Heart right ventricle (tissue), 16 donors: ENCODE data around the gene NFKB1. TPM values are rescaled to one million over a fixed set of nuclear protein-coding genes. Genes with fewer than 3 reads are reported as not detected.

Experiments used
- ATAC-seq, 8 donors: fragments of 200-7000 bp; cut with Tn5 transposase; one replicate each; pipeline ENCODE4 v1.9.1; 2020; ENCODE audit warnings: mild to moderate bottlenecking in 8 of 8, moderate library complexity in 8 of 8, moderate number of reproducible peaks in 1 of 8
- DNase-seq, 2 donors: peaks; one replicate each; pipeline ENCODE4 v3.0.0-alpha.2; 2020
- H3K27ac ChIP-seq, 10 donors: fragments of 200-600 bp; sonication (generic) in 2 of 10; one replicate each; pipeline versions ENCODE4 v1.5.0 to v1.8.0; 2020 to 2022; ENCODE audit warnings: mild to moderate bottlenecking in 3 of 10
- H3K27me3 ChIP-seq, 7 donors: fragments of 200-600 bp; one replicate each; pipeline ENCODE4 v1.8.0; 2021 to 2022; ENCODE audit warnings: mild to moderate bottlenecking in 2 of 7
- H3K36me3 ChIP-seq, 9 donors: fragments of 200-600 bp; sonication (generic) in 1 of 9; one replicate each; pipeline versions ENCODE4 v1.5.0 to v1.8.0; 2020 to 2022; ENCODE audit warnings: mild to moderate bottlenecking in 2 of 9
- H3K4me1 ChIP-seq, 9 donors: fragments of 200-600 bp; sonication (generic) in 1 of 9; one replicate each; pipeline versions ENCODE4 v1.5.0 to v1.8.0; 2020 to 2022; ENCODE audit warnings: mild to moderate bottlenecking in 4 of 9
- H3K4me3 ChIP-seq, 10 donors: fragments of 200-600 bp; sonication (generic) in 2 of 10; one replicate each; pipeline versions ENCODE4 v1.5.0 to v1.8.0; 2020 to 2022; ENCODE audit warnings: mild to moderate bottlenecking in 7 of 10, moderate library complexity in 2 of 10
- H3K9me3 ChIP-seq, 11 donors: fragments of 200-600 bp in 10 of 11; sonication (generic) in 2 of 11; one replicate each; pipeline versions ENCODE4 v1.5.0 to v1.8.0; 2013 to 2022; ENCODE audit warnings: mild to moderate bottlenecking in 2 of 11, control low read depth in 1 of 11, moderate library complexity in 1 of 11
- WGBS, 2 donors: extraction: QIAGEN DNeasy Blood & Tissue Kit; methylation state at CpG; one replicate each; pipeline ENCODE4 v1.1.7; 2013; ENCODE audit warnings: inconsistent platforms in 1 of 2; 5-methylcytosine and 5-hydroxymethylcytosine counted together
- intact Hi-C, 10 donors: fragments of 100-400 bp; cut with DNase I; formaldehyde crosslinking; loops; one replicate each; pipeline versions ENCODE4 v1.11.1 to v1.14.2; 2022
- polyA plus RNA-seq, 2 donors: library from polyadenylated mRNA; stranded (reverse); fragments of 200-250 nt; gene quantifications; one replicate each; pipeline ENCODE4 v1.2.3, GENCODE V29; 2013
- total RNA-seq, 10 donors: library from RNA; stranded (reverse); fragmentation: NEBNext Ultra II Directional in 3 of 10; extraction: Animal tissue kit (Norgen Biotek cat#: 25700) in 3 of 10; gene quantifications; one replicate each; pipeline versions ENCODE4 v1.2.1 to v1.2.4, GENCODE V29; 2021 to 2023
- TF ChIP-seq, protein P1 (sequence below), 9 donors: fragments of 200-600 bp; sonication (generic) in 2 of 9; IDR thresholded peaks; one replicate each; pipeline versions ENCODE4 v1.5.0 to v1.8.0; 2021 to 2022; ENCODE audit warnings: antibody characterized with exemption in 9 of 9, mild to moderate bottlenecking in 5 of 9, moderate library complexity in 1 of 9
- donor health status: Arrhythmogenic right ventricular cardiomyopathy.
- donor health status: ischemic (EF 13 %, LVEDD 7.1; RV severe dilation, severe dysfunction).
- donor health status: healthy with polysubstance abuse.
- donor health status: DM: no; HTN: yes; CAD: no.
- donor health status: DM: no; HTN: no; CAD: no.
- donor health status: ischemic (EF 25% LVEDD 6.9; RV normal size, moderate dysfunction).
- donor health status: ischemic (EF 25% LVEDD 5.7; RV mildly dilated, moderate dysfunction).
- donor health status: healthy.
- donor health status: DM: yes; HTN: yes; CAD: no.
- donor health status: Ischemic cardiomyopathy.
- donor health status: ischemic (EF 35%, LVEDD 5.7; RV mildly dilated, moderate dysfunction).
- donor health status: nonischemic (EF 11% LVEDD 7.7; RV severe dilation, severe dysfunction).
- donor health status: DM: yes; HTN: yes; CAD: no.
- donor health status: PGD.
- donor health status: ischemic (EF 29% LVEDD 5.4; RV normal size, mild dysfunction).
- donor health status: nonischemic (EF 23%, LVEDD 6.1; RV moderate dilation, normal function).

The NFKB1 gene
- total and polyA plus RNA-seq, 12 donors, result 4.5 to 30.3 (median 19.9) TPM

DNA sequence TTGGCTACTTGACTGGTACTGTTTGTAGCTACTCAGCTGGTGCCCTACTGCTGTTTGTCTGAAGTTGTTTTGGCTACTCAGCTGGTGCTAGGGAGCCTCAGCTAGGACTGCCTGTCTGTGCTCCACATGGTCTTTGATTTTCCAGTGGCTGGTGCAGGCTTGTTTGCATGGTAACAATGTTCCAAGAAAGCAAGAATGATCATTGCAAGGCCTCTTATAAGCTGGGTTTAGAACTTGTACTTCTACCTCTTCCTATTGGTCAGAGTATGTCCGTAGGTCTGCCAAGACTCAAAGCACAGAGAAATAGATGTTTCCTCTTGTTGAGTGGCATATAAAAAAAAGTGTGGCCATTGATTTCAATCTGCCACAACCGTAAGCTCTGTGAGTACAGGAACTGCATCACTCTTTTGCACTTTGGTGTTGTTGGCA is 17.6 kb downstream of the NFKB1 start:
- WGBS, 2 donors, result 60 to 64% methylated on average over 2 of the region's 2 CpGs
- Histone ChIP-seq H3K9me3 (peaks cover 0 to 16% (median 5%) of the 10 kb centered on the region in 11 donors), H3K27me3 (no peaks in the 10 kb centered on the region), H3K27ac (no peak overlapping the region), H3K4me1 (peaks cover 0 to 65% (median 33%) of the 10 kb centered on the region in 9 donors), H3K36me3 (peaks cover 0 to under 1% (median 0%) of the 10 kb centered on the region in 9 donors), H3K4me3 (no peak overlapping the region)
- TF ChIP-seq, protein P1, sequence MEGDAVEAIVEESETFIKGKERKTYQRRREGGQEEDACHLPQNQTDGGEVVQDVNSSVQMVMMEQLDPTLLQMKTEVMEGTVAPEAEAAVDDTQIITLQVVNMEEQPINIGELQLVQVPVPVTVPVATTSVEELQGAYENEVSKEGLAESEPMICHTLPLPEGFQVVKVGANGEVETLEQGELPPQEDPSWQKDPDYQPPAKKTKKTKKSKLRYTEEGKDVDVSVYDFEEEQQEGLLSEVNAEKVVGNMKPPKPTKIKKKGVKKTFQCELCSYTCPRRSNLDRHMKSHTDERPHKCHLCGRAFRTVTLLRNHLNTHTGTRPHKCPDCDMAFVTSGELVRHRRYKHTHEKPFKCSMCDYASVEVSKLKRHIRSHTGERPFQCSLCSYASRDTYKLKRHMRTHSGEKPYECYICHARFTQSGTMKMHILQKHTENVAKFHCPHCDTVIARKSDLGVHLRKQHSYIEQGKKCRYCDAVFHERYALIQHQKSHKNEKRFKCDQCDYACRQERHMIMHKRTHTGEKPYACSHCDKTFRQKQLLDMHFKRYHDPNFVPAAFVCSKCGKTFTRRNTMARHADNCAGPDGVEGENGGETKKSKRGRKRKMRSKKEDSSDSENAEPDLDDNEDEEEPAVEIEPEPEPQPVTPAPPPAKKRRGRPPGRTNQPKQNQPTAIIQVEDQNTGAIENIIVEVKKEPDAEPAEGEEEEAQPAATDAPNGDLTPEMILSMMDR (IDR thresholded peaks at IDR 0.05), result no peak
- no peak for DNase-seq
- intact Hi-C loops, result no loop called here
- ATAC-seq, result peak in 6 of 8 donors; percentile 42 to 96 (median 48)

DNA sequence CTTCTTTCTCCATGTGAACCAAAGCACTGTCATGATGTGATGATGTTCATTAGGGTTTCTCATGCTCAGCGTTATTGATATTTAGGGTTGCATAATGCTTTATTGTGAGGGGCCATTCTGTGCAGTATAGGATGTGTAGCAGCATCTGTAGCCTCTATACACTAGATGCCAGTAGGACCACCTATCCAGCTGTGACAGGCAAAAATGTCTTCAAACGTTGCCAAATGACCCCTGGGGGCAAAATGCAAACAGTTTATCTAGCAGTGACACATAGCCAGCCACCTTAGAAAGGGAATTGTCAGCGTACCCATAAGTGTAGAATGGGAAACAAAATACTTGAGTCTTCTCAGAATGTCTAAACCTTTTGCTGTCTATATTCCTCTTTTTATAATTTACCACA is 18.8 kb downstream of the NFKB1 start:
- Histone ChIP-seq H3K9me3 (peaks cover 0 to 16% (median 5%) of the 10 kb centered on the region in 11 donors), H3K27ac (no peak overlapping the region), H3K4me3 (no peak overlapping the region), H3K36me3 (no peaks in the 10 kb centered on the region), H3K27me3 (no peaks in the 10 kb centered on the region), H3K4me1 (peaks cover 0 to 68% (median 33%) of the 10 kb centered on the region in 9 donors)
- no peak for ATAC-seq
- intact Hi-C loops, result no loop called here
- TF ChIP-seq, protein P1 (IDR thresholded peaks at IDR 0.05), result no peak
- no peak for DNase-seq
- 68 to 77% methylated on average over 3 of the region's 3 CpGs for WGBS, 2 donors

DNA sequence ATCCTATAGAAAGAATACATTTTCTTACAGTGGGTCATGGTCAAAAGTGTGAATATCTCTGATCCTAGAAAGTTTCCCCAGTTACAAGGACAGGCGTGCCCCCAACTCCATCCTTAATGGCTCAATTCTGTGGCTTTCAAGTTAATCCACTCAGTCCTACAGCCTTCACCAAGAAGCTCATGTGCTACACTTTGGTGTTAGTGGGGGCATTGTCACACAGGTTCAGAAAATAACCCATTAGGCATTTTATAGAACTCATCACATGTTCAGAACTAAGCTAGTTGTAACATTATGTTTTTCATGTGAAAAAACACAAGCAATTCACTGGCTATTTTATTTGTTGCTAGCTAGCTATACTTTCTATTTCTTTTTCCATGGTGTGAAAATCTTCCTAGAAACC is 20.4 kb downstream of the NFKB1 start:
- Histone ChIP-seq H3K27me3 (no peaks in the 10 kb centered on the region), H3K9me3 (peaks cover 0 to 3% (median 0%) of the 10 kb centered on the region in 11 donors), H3K27ac (no peak overlapping the region), H3K4me3 (no peak overlapping the region), H3K36me3 (peaks cover 0 to 7% (median 0%) of the 10 kb centered on the region in 9 donors), H3K4me1 (peaks cover 0 to 79% (median 33%) of the 10 kb centered on the region in 9 donors)
- TF ChIP-seq, protein P1 (IDR thresholded peaks at IDR 0.05), result no peak
- ATAC-seq (no peak), DNase-seq (no peak)
- intact Hi-C loops, result no loop called here
- WGBS, 2 donors, result 96 to 100% methylated on average over 1 of the region's 1 CpG

DNA sequence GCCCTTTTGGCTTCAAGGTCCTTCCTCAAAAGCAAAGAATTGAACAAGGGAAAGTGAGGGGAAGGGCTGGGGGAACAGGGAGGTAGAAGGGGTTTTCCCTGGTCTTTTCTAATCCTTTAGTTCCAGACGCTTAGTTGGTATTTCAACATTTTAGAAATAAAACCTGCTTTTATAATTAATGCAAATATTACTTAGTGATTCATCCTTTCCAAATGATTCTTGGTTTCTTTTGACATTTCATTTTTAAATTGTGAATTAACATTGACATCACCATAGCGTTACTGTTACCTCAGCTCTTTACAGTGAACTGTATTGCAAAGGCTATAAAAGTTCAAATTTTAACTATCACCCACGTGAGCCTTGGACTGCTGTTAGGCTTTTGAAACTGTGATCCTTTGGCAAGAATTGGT is 20.9 kb downstream of the NFKB1 start:
- H3K4me3 ChIP-seq, result no peak overlapping the region
- peaks cover 0 to 7% (median 0%) of the 10 kb centered on the region in 9 donors for H3K36me3 ChIP-seq
- ATAC-seq (no peak), DNase-seq (no peak)
- H3K27me3 ChIP-seq, result no peaks in the 10 kb centered on the region
- H3K9me3 ChIP-seq, result no peaks in the 10 kb centered on the region
- H3K4me1 ChIP-seq, result peaks cover 0 to 79% (median 33%) of the 10 kb centered on the region in 9 donors
- WGBS, 2 donors, result 67 to 74% methylated on average over 3 of the region's 3 CpGs
- intact Hi-C loops, result no loop called here
- no peak overlapping the region for H3K27ac ChIP-seq
- TF ChIP-seq, protein P1 (IDR thresholded peaks at IDR 0.05), result no peak
